C4-2B (cell line): ENCODE data around the gene OR2J1.

Source experiments
- ZFX ChIP-seq: fragments of 450-650 bp; IDR thresholded peaks from 2 replicates; pipeline ENCODE4 v1.6.1; 2017
- TF ChIP-seq, protein P1 (sequence below): fragments of 450-650 bp; conservative IDR thresholded peaks from 2 replicates; pipeline ENCODE4 v1.5.1; 2017; ENCODE audit warnings: mild to moderate bottlenecking

DNA sequence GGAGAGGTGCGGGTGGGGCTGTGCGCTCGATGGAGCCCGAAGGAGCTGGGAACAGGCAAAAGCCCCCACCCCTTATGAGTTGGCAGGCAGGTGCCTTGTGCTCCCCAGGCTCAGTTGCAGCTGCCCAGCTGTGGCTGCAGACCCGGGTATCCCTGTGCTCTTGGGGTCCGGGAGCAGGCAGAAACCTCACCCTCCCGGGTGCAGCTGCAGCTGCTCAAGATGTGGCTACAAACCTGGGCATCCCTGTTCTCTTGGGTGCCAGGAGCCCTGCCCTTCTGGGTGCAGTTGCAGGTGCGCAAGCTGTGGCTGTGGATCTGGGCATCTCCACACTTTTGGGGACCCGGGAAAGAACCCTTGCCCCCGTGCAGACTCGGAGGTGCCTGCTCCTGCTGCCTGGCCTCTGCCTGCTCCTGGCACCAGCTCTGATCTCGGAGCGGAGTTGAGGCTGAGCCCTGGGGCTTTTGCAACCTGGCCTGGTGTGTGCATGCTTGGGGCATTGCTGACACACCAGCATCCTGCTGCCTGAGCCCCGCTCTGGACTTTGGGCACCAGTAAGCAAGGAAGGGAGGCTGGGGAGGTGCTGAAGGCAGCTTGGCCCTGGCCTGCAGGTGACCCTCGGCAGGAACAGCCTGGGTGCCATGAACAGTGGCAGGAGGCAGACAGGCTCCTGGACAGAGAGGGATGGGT lies 30.2 kb downstream of the OR2J1 start:
- TF ChIP-seq, protein P1, sequence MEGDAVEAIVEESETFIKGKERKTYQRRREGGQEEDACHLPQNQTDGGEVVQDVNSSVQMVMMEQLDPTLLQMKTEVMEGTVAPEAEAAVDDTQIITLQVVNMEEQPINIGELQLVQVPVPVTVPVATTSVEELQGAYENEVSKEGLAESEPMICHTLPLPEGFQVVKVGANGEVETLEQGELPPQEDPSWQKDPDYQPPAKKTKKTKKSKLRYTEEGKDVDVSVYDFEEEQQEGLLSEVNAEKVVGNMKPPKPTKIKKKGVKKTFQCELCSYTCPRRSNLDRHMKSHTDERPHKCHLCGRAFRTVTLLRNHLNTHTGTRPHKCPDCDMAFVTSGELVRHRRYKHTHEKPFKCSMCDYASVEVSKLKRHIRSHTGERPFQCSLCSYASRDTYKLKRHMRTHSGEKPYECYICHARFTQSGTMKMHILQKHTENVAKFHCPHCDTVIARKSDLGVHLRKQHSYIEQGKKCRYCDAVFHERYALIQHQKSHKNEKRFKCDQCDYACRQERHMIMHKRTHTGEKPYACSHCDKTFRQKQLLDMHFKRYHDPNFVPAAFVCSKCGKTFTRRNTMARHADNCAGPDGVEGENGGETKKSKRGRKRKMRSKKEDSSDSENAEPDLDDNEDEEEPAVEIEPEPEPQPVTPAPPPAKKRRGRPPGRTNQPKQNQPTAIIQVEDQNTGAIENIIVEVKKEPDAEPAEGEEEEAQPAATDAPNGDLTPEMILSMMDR = no peak
- no peak for TF ChIP-seq ZFX
